Kidney epithelial cell (primary cell): ENCODE data around the gene RRAS. TPM values are rescaled to one million over a fixed set of nuclear protein-coding genes. Genes with fewer than 3 reads are reported as not detected.

Experiments used
- DNase-seq: peaks from one replicate; pipeline ENCODE4 v3.0.0-alpha.2; 2010; ENCODE audit warnings: low read depth
- H3K27me3 ChIP-seq: 2 replicates; pipeline ENCODE4 v1.6.0; 2011; ENCODE audit warnings: low read length; ENCODE audit not compliant: control insufficient read depth, insufficient read depth
- H3K36me3 ChIP-seq: 2 replicates; pipeline ENCODE4 v1.5.1; 2011; ENCODE audit warnings: low read length; ENCODE audit not compliant: control insufficient read depth, insufficient read depth
- H3K4me3 ChIP-seq: 2 replicates; pipeline ENCODE4 v1.5.1; 2011; ENCODE audit warnings: low read depth, mild to moderate bottlenecking, control low read depth, low read length
- total RNA-seq: library from RNA; depleted of rRNA; stranded (reverse); fragments of >200 nt; gene quantifications from 2 replicates; pipeline ENCODE4 v1.2.3, GENCODE V29; 2015
- TF ChIP-seq, protein P1 (sequence below): IDR thresholded peaks from 2 replicates; pipeline ENCODE4 v1.5.1; 2011; ENCODE audit warnings: mild to moderate bottlenecking, moderate library complexity, low read length, control low read depth, inconsistent platforms; ENCODE audit not compliant: insufficient read depth, poor library complexity, severe bottlenecking

The RRAS gene
- total RNA-seq, 1 donor from 2014 or later = 32.8 TPM

DNA sequence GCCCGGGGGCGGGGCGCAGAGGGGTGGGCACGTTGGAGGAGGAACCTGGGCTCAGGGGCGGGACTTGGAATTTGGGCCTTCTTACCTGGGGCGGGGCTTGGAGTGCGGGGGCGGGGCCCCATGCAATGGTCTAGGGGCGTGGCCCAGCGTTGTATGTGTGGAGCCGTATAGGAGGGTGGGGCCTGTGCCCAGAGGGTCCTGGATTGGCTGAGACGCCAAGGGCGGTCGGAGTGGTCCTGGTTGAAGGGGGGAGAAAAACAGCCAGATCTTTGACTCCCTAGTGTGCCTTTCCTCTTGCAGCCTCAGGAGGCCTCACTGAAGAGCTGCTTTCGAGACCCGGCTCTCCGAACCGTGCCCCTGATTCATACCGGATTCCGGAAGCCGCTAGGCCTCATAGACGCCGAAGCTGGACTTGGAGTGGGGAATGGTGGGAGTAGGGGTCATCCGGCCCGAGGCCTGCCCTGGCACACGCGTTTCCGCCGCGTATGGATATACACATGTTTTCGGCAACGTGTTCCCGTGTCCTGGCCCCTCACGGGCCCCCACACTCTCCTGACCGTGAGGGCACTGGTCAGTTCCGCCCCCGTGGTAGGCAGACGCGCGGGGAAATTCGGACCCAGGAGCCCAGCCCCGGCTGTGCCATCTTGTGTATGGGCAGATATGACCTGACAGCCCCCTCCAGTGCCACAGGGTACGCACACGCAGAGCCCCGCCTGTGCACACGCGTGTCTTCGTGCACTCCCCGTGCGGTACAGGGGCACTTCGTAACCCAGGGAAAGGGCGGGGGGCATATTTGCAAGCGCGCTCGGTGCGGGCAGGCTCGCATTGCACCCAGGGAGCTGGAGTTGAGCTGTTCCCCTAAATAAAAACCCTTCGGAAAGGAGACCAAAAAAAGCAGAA, 49.6 kb downstream of the RRAS start:
- DNase-seq = peak; percentile 91
- TF ChIP-seq, protein P1, sequence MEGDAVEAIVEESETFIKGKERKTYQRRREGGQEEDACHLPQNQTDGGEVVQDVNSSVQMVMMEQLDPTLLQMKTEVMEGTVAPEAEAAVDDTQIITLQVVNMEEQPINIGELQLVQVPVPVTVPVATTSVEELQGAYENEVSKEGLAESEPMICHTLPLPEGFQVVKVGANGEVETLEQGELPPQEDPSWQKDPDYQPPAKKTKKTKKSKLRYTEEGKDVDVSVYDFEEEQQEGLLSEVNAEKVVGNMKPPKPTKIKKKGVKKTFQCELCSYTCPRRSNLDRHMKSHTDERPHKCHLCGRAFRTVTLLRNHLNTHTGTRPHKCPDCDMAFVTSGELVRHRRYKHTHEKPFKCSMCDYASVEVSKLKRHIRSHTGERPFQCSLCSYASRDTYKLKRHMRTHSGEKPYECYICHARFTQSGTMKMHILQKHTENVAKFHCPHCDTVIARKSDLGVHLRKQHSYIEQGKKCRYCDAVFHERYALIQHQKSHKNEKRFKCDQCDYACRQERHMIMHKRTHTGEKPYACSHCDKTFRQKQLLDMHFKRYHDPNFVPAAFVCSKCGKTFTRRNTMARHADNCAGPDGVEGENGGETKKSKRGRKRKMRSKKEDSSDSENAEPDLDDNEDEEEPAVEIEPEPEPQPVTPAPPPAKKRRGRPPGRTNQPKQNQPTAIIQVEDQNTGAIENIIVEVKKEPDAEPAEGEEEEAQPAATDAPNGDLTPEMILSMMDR = no peak
- peak overlapping the region; percentile 52 for H3K4me3 ChIP-seq
- no peaks in the 10 kb centered on the region for H3K27me3 ChIP-seq
- peaks cover 3% of the 10 kb centered on the region for H3K36me3 ChIP-seq

DNA sequence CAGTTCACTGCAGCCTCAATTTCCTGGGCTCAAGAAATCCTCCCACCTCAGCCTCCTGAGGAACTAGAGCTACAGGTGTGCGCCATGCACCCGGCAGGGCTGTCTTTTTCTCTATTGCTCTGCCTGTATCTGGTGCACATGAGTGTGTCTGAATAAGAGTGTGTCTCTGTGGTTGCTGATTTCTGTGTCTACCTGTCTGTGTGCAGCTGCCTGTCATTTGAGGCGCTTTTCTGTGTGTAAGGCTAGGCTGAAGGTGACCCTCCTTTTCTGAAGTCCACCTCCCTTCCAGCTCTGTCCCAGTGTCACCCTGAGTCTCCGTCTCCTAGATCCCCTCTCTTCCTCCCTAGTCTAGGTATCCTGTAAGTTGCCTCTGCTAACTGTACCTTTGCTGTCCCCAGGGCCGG, 50.4 kb downstream of the RRAS start:
- no peak for DNase-seq
- TF ChIP-seq, protein P1 = no peak
- Histone ChIP-seq H3K27me3 (no peaks in the 10 kb centered on the region), H3K36me3 (peaks cover under 1% of the 10 kb centered on the region), H3K4me3 (no peak overlapping the region)

DNA sequence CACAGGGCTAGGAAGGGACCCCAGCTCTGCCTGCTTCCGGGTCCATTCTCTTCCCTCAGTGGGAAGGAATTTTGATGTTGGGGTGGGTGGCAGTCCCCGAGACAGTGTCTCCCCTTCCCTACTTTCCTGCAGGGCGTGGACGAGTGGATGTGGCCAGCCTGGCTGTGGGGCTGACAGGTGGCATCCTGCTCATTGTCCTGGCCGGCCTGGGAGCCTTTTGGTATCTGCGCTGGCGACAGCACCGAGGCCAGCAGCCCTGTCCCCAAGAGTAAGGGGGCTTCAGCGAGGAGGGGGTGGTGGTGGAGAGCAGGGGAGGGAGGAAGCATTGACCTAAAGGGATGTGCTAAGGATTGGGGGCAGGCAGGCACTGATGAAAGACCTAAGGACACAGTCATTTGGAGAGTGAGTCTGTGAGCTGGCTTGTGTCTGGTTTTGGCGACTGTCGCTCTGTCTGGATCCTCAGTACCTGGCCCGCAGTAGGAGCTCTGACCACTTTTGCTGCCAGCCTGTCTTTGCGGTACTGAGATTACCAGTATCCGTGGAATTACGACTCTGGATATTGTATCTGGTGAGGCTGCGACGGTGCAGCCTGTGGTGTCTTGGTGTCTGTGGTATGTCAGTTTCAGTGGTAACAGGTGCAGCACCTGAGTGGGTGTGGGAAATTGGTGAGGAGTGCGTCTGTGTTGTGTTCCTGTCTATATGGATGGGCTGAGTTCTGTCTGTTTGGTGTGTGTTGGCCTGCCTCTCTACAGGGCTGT, 51.4 kb downstream of the RRAS start:
- H3K27me3 ChIP-seq = no peaks in the 10 kb centered on the region
- H3K36me3 ChIP-seq = no peaks in the 10 kb centered on the region
- no peak for DNase-seq
- no peak overlapping the region for H3K4me3 ChIP-seq
- TF ChIP-seq, protein P1 = no peak

DNA sequence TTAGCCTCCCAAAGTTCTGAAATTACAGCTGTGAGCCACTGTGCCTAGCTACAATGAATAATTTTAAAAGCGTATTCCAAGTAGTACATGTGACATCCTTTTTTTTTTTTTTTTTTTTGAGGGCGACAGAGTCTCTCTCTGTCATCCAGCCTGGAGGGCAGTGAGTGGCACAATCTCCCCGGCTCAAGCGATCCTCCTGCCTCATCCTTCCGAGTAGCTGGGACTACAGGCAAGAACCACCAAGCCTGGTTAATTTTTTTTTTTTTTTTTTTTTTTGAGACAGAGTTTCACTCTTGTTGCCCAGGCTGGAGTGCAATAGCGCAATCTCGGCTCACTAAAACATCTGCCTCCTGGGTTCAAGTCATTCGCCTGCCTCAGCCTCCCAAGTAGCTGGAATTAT, 52.7 kb downstream of the RRAS start:
- no peaks in the 10 kb centered on the region for H3K36me3 ChIP-seq
- no peaks in the 10 kb centered on the region for H3K27me3 ChIP-seq
- TF ChIP-seq, protein P1 = no peak
- no peak for DNase-seq
- no peak overlapping the region for H3K4me3 ChIP-seq

Other genes with a start within 250 kb of the RRAS start
- gene PTH2, start 216.7 kb downstream of the RRAS start, total RNA-seq = not detected in 2 replicates
- gene GFY, start 214.8 kb downstream of the RRAS start, total RNA-seq = not detected in 2 replicates
- gene SLC17A7, start 198.6 kb downstream of the RRAS start, total RNA-seq = 0.07 TPM in 1 of 2 replicates, not detected in the other
- gene PIH1D1, start 188.3 kb downstream of the RRAS start, total RNA-seq = 101 and 108 TPM in 2 replicates
- gene ALDH16A1, start 186.9 kb downstream of the RRAS start, total RNA-seq = 21.8 and 32.9 TPM in 2 replicates
- 2.3 and 3.0 TPM in 2 replicates for gene FLT3LG, start 165.9 kb downstream of the RRAS start, total RNA-seq
- 2,967 and 3,596 TPM in 2 replicates for gene RPL13A, start 152.5 kb downstream of the RRAS start, total RNA-seq
- 3,617 and 3,738 TPM in 2 replicates for gene RPS11, start 143.7 kb downstream of the RRAS start, total RNA-seq
- gene FCGRT, start 127.5 kb downstream of the RRAS start, total RNA-seq = 66.7 and 80.2 TPM in 2 replicates
- gene RCN3, start 112.1 kb downstream of the RRAS start, total RNA-seq = 16.4 and 20.7 TPM in 2 replicates
- gene NOSIP, start 59.6 kb downstream of the RRAS start, total RNA-seq = 89.4 and 91.4 TPM in 2 replicates
- gene PRRG2, start 58.8 kb downstream of the RRAS start, total RNA-seq = 5.4 and 7.2 TPM in 2 replicates
- gene PRR12, start 49.0 kb downstream of the RRAS start, total RNA-seq = 8.9 and 11.5 TPM in 2 replicates
- gene SCAF1, start 2.1 kb upstream of the RRAS start, total RNA-seq = 38.9 and 51.1 TPM in 2 replicates
- gene IRF3, start 25.7 kb upstream of the RRAS start, total RNA-seq = 47.3 and 66.6 TPM in 2 replicates
- 13.9 and 19.8 TPM in 2 replicates for gene BCL2L12, start 25.8 kb upstream of the RRAS start, total RNA-seq
- 284 and 314 TPM in 2 replicates for gene PRMT1, start 37.1 kb upstream of the RRAS start, total RNA-seq
- 1.0 TPM in 2 replicates for gene ADM5, start 49.5 kb upstream of the RRAS start, total RNA-seq
- 2.7 and 3.4 TPM in 2 replicates for gene CPT1C, start 51.0 kb upstream of the RRAS start, total RNA-seq
- gene TSKS, start 123.2 kb upstream of the RRAS start, total RNA-seq = not detected in 2 replicates
- gene AP2A1, start 126.9 kb upstream of the RRAS start, total RNA-seq = 98.9 and 111 TPM in 2 replicates
- 13.2 and 14.8 TPM in 2 replicates for gene FUZ, start 173.1 kb upstream of the RRAS start, total RNA-seq
- 31.6 and 34.5 TPM in 2 replicates for gene MED25, start 178.1 kb upstream of the RRAS start, total RNA-seq
- 47.9 and 71.1 TPM in 2 replicates for gene PTOV1, start 211.0 kb upstream of the RRAS start, total RNA-seq
- 69.3 and 78.2 TPM in 2 replicates for gene PNKP, start 227.4 kb upstream of the RRAS start, total RNA-seq
- 23.2 and 34.6 TPM in 2 replicates for gene AKT1S1, start 237.2 kb upstream of the RRAS start, total RNA-seq
- gene TBC1D17, start 237.6 kb upstream of the RRAS start, total RNA-seq = 17.4 and 28.1 TPM in 2 replicates